ENCODE results near the gene EXOSC3.
"Not testable (repeated sequence)": the region's sequence is repeated elsewhere in the genome, so short reads cannot be mapped to it uniquely, and the experiment has no call there.

Gene EXOSC3

DNA sequence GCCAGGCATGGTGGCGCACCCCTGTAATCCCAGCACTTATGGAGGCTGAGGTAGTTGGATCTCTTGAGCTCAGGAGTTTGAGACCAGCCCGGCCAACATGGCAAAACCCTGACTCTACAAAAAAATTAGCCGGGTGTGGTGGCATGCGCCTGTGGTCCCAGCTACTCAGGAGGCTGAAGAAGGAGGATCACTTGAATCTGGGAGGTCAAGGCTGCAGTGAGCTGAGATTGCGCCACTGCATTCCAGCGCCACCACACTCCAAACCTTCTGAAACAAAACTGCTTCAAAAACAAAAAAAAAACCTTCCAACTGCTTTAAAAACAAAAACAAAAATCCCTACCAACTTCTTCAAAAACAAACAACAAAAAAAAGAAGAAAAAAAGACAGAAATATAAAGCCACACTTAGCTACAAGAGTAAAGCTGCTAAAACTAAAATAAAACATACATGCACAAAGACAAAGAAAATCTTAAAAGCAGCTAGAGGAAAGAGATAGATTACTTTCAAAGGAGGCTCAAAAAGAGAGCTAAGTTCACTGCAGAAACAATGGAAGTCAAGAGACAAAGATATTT, 27.1 kb upstream of the EXOSC3 start:
- no peak overlapping the region for H3K4me3 ChIP-seq (ENCODE audit: low read depth, low read length)
- TF ChIP-seq, protein P1, sequence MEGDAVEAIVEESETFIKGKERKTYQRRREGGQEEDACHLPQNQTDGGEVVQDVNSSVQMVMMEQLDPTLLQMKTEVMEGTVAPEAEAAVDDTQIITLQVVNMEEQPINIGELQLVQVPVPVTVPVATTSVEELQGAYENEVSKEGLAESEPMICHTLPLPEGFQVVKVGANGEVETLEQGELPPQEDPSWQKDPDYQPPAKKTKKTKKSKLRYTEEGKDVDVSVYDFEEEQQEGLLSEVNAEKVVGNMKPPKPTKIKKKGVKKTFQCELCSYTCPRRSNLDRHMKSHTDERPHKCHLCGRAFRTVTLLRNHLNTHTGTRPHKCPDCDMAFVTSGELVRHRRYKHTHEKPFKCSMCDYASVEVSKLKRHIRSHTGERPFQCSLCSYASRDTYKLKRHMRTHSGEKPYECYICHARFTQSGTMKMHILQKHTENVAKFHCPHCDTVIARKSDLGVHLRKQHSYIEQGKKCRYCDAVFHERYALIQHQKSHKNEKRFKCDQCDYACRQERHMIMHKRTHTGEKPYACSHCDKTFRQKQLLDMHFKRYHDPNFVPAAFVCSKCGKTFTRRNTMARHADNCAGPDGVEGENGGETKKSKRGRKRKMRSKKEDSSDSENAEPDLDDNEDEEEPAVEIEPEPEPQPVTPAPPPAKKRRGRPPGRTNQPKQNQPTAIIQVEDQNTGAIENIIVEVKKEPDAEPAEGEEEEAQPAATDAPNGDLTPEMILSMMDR (IDR thresholded peaks at IDR 0.05; ENCODE audit: low read depth, low read length), result no peak
- no peaks in the 10 kb centered on the region for H3K9me3 ChIP-seq (ENCODE audit: severe bottlenecking)
- no peak for DNase-seq
- H3K36me3 ChIP-seq, result peaks cover 9% of the 10 kb centered on the region
- H3K27ac ChIP-seq, result no peak overlapping the region
- no peaks in the 10 kb centered on the region for H3K27me3 ChIP-seq (ENCODE audit: insufficient read depth, low read depth, severe bottlenecking)

DNA sequence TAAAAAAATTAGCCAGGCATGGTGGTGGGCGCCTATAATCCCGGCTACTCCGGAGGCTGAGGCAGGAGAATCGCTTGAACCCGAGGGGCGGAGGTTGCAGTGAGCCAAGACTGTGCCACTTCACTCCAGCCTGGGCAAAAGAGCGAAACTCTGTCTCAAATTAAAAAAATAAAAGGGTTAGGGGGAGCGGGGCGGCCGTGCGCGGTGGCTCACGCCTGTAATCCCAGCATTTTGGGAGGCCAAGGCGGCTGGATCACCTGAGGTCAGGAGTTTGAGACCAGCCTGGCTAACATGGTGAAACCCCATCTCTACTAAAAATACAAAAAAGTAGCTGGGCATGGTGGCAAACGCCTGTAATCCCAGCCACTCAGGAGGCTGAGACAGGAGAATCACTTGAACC, 24.8 kb upstream of the EXOSC3 start:
- H3K27ac ChIP-seq; H3K4me3 ChIP-seq (ENCODE audit: low read depth, low read length); DNase-seq; H3K27me3 ChIP-seq (ENCODE audit: insufficient read depth, low read depth, severe bottlenecking); H3K9me3 ChIP-seq (ENCODE audit: severe bottlenecking); H3K36me3 ChIP-seq: not testable (repeated sequence)

- Histone ChIP-seq H3K36me3 (peaks cover 17% of the 10 kb centered on the region), H3K4me3 (ENCODE audit: low read depth, low read length) (no peak overlapping the region), H3K27me3 (ENCODE audit: insufficient read depth, low read depth, severe bottlenecking) (no peaks in the 10 kb centered on the region), H3K9me3 (ENCODE audit: severe bottlenecking) (no peaks in the 10 kb centered on the region), H3K27ac (no peak overlapping the region)
- TF ChIP-seq, protein P1 (IDR thresholded peaks at IDR 0.05; ENCODE audit: low read depth, low read length), result peak; percentile 8; the same call in 1 of the 2 replicates
- peak; percentile 41 for DNase-seq
Observed at GRCh38 chr9:37806271-37806670, 21.4 kb upstream of the EXOSC3 start.

DNA sequence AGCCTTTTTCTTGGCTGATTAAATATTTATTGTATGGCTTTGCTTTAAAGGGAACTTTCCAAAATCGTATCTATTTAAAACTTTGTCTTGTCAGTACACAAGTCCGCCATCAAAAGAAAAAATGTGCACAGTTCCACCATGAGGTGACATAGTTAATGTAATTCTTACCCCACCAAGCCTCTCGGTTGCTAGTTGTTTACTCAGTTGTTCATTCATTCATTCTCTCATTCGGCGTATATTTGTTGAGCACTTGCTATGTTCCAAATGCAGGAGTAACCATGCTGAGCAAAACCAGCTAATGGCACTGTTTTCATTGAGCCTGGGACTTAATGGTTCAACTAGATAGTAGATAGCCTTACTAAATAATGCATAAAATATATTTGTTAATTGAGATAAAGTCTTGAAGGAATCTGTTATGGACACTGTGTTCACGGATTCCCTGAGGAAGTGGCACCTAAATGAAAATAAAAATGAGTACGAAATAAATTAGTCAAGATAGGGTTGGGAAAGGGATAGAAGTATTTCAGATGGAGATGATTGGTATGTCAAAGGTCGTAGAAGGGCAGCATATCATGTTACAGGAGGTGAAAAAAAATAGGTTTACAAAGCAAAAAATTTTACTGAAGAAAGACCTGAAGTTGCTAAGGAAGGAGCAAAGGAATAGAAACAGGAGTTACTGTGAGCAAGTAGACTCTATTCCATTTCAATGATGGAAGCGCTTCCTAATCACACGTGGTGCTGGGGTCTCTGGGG, 17.3 kb upstream of the EXOSC3 start:
- peak overlapping the region; percentile 97 for H3K4me3 ChIP-seq (ENCODE audit: low read depth, low read length)
- H3K9me3 ChIP-seq (ENCODE audit: severe bottlenecking), result no peaks in the 10 kb centered on the region
- DNase-seq, result no peak
- no peaks in the 10 kb centered on the region for H3K27me3 ChIP-seq (ENCODE audit: insufficient read depth, low read depth, severe bottlenecking)
- TF ChIP-seq, protein P1 (IDR thresholded peaks at IDR 0.05; ENCODE audit: low read depth, low read length), result no peak
- H3K36me3 ChIP-seq, result peaks cover 12% of the 10 kb centered on the region
- H3K27ac ChIP-seq, result peak overlapping the region; percentile 95

DNA sequence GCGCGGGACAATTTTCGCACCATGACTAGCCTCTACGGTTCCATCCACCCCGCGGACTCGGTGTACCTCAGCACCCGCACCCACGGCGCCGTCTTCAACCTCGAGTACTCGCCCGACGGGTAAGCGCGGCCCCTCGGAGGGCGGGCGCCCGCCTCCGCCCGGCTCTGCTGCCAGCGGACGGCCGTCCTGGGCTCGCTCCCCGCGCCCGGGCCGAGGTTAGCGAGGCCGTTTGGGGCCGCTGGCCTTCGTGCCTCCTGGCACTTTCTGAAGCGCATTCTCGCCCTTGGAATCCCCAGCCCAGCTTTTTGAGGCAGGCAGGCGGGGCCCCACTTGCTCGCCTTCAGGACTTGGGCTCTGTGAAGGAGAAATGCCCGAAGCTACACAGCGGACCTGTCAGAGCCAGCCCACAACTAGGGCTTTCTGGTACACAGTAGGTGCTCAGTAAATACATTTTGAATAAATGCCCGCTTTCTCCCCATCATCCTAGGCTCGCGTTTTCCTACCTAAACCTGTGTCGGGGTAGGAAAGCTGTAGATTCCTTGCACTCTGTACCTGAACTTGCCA, 16.5 kb upstream of the EXOSC3 start:
- no peaks in the 10 kb centered on the region for H3K9me3 ChIP-seq (ENCODE audit: severe bottlenecking)
- peak overlapping the region; percentile 95 for H3K27ac ChIP-seq
- H3K36me3 ChIP-seq, result peaks cover 12% of the 10 kb centered on the region
- TF ChIP-seq, protein P1 (IDR thresholded peaks at IDR 0.05; ENCODE audit: low read depth, low read length), result no peak
- peak overlapping the region; percentile 97 for H3K4me3 ChIP-seq (ENCODE audit: low read depth, low read length)
- no peaks in the 10 kb centered on the region for H3K27me3 ChIP-seq (ENCODE audit: insufficient read depth, low read depth, severe bottlenecking)
- peak; percentile 25 for DNase-seq

DNA sequence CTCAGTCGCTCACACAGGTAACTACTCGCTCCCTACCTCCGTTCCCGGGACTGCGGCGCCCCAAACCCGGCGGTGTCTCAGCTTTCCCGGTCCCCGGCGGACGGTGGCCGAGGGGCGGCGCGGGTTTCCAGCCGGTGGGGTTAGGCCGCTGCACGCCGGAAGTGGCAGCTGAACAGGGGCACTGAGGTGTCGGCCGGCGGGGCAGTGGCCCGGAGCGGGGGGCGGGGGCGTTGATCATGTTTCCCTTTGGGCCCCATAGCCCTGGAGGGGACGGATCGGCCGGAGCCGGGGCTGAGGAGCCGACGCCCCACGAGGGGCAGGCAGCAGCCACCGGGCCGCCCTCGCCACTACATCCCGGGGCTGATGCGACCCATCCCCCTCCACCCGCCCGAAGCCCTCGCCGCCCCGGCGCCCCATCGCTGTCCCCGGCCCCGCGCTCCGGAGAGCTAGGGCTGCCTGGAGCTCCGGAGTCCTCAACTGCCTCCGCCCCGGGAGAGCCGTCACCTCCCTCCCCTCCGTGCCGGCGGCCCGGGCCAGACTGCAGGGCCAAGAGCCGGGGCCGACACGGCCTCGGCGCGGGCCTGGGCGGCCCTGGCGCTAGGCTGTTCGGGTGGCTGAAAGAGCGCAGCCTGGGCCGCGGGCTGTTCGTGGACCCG, 15.9 kb upstream of the EXOSC3 start, which contains the start of gene DCAF10:
DCAF10 (plus strand) TSS at position 167 of the 656 bp plus-strand sequence; CDS start at position 237, 70 bp downstream.
- Histone ChIP-seq H3K27me3 (ENCODE audit: insufficient read depth, low read depth, severe bottlenecking) (no peaks in the 10 kb centered on the region), H3K9me3 (ENCODE audit: severe bottlenecking) (no peaks in the 10 kb centered on the region), H3K27ac (peak within 1 kb of the TSS; percentile 95), H3K4me3 (ENCODE audit: low read depth, low read length) (peak within 1 kb of the TSS; percentile 97), H3K36me3 (peaks cover 12% of the 10 kb centered on the region)
- TF ChIP-seq, protein P1 (IDR thresholded peaks at IDR 0.05; ENCODE audit: low read depth, low read length), result no peak
- DNase-seq, result peak; percentile 94

All from WERI-Rb-1 (cell line).